GM21723 (cell line): ENCODE data around the gene PTPRT.
"Not testable (repeated sequence)": the region's sequence is repeated elsewhere in the genome, so short reads cannot be mapped to it uniquely, and the experiment has no call there.

ENCODE experiments used
- ATAC-seq: cut with Tn5 transposase; IDR thresholded peaks from one replicate; pipeline ENCODE4 v1.9.1; 2021; ENCODE audit warnings: mild to moderate bottlenecking, moderate library complexity; ENCODE audit not compliant: unreplicated experiment

The PTPRT gene

DNA sequence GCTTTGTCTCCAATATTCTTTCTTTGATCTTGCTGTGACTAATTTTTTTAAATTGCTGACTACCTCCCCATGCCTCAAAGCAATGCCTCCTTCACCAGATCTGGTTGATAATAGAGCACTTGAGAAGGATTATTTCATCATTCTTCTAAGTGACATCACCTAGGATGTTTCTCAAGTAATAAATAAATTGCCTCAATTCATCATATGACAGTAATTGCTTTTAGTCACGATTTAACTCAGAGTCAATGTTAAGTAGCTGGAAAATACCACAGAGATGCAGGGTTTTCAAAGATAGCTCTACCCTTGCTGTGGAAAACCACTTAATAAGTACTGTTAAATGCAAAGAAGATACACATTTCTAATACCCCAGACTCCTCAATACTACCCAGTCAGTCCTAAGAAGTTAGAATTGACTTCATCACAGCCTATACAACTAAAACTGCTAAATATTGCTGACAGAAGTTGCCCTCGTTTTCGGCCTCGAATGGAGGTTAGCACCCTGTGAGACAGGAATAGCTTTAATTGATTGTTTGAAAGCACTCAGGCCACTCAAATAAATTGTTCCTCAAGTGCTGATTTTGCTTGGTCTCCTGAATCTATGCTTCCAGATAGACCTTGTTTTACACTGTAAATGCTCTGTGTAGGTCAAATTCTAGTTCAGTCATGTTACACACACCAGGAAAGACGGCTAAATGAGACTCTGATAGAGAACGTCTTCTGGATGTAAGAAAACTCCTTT, 931.0 kb downstream of the PTPRT start:
- ATAC-seq = no peak

DNA sequence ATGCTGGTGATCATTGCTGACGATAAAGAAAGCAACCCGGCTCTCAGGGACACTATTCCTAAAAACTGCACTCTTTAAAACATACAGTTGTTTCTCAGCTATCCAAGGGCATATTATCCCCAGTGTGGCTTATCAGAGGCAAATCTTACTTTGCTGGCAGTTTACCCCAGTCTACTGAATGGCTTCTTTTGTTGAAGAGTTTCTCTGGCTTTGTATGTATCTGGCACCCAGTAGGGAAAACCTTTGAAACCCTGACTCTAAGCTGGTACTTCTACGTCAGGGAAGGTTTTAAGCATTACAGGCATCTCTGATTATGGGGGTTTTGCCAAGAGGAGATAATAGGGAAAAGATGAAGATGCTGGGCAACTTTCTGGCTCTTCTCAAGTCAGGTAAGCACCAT, 933.9 kb downstream of the PTPRT start:
- ATAC-seq = no peak

DNA sequence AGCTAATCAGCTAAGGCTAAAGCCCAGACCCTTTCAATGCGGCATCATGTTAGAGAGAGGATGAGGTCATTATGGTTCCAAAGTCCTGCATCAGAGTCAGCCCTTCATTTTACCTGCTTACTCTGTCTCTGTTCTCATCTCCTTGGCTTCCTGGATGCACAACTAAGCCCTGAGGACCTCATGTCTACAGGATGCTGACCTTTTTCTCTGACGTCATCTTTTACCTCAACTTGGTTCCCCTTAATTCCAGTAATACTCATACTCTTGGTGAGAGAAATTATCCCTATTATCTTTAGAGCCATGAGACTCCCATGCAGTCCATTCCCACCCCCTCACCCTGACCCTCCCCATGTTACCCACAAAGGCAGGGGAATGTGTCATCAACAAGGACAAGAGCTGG, 935.0 kb downstream of the PTPRT start:
- no peak for ATAC-seq

DNA sequence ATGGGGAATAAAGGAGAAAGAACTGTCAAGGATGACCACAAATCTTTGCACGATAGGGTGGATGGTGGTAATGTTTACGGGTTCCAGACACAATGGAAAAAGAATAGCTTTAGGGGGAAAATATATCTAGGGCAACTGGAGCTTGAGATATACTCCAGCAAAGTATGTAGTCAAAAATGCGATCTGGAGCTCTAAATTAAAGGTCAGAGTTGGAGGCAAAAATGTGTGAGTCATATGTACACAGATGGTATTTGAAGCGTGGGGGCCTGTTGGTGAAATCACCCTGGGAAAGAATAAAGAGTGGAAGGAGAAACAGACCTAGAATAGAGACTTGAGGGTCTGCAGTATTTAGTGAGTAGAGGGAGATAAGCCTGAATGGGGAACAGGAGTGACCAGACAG, 937.6 kb downstream of the PTPRT start:
- ATAC-seq = no peak

GRCh38 chr20:42218621-42219374, 970.9 kb downstream of the PTPRT start:
- no peak for ATAC-seq

GRCh38 chr20:42214074-42214473, 975.6 kb downstream of the PTPRT start:
- no peak for ATAC-seq

DNA sequence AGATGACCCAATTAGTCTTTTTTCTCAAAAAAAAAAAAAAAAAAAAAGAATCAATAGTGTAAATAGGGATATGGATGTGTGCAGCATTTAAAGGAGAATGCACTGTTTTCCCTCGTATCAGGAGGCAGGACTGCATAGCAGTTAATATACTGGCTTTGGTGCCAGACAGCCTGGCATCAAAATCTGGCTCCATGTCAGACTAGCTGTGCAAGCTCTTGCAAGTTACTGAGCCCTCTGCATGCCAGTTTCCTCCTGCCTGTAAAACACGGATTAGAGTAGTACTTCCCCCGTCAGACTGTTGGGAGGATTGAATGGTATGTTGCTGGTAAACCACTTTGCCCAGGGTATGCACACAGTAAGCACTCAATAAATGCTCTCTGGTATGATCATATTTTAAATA, 977.3 kb downstream of the PTPRT start:
- no peak for ATAC-seq

DNA sequence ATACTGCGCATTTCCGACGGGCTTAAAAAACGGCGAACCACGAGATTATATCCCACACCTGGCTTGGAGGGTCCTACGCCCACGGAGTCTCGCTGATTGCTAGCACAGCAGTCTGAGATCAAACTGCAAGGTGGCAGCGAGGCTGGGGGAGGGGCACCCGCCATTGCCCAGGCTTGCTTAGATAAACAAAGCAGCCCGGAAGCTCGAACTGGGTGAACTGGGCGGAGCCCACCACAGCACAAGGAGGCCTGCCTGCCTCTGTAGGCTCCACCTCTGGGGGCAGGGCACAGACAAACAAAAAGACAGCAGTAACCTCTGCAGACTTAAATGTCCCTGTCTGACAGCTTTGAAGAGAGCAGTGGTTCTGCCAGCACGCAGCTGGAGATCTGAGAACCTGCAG, 983.1 kb downstream of the PTPRT start:
- not testable (repeated sequence) for ATAC-seq

GRCh38 chr20:42204109-42204660, 985.5 kb downstream of the PTPRT start:
- ATAC-seq = no peak

GRCh38 chr20:42197599-42197998, 992.1 kb downstream of the PTPRT start:
- ATAC-seq = no peak

- ATAC-seq = no peak
Measured at GRCh38 chr20:42193119-42193518, 996.6 kb downstream of the PTPRT start.

GRCh38 chr20:42192321-42192720, 997.4 kb downstream of the PTPRT start:
- no peak for ATAC-seq

DNA sequence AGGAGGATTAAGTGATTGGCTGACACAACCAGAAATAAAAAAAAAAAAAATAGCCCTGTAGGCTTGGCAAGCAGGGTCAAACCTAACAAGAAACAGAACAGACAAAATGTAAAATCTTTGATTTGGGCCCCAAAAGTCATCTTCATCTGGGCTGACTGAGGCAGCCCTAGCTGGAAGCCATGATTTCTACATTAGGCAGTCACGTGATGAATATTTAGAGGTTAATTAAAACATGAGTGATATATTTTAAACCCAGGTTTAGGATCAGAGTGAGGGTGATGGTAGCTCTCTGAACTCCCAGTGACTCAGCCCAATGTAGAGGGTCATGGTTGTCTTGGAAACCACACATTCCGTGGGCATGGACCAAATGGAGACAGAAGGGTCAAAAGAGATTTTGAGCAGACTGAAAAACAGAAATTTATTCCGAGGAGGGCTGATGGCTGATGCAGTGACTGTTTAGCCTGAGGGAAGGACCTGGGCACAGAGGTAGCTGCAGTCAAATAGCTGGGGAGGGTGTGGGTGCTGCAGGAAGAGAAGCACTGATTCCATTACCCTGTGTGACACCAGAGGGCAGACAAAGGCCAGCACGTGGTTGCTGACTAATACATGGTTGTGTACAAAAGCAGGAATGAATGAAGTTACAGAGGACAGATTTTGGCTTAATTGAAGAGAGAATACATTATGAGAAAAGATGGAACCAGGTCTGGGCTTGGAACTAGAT, 998.4 kb downstream of the PTPRT start:
- ATAC-seq = no peak

- ATAC-seq = no peak
Measured at GRCh38 chr20:42190084-42190483, 999.6 kb downstream of the PTPRT start.

- no peak for ATAC-seq
Measured at GRCh38 chr20:42186337-42186736, 1003.4 kb downstream of the PTPRT start.

DNA sequence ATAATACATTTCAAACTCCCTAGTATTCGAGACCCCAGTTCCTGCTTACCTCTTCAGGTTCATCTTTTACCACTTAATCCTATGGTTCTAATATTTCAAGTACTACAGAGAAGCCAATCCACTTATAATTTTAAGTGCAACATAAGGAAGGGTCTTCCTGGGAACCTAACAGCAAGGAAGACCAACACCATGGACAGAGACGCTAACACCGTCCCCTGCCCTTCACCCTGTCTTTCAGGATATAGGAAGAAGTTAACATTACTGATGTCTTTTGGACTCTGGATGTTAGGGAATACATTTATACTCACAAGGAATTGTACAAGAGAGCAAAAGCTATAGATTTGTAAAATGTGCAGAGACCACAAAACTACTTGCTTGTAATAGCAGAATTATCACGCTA, 1006.6 kb downstream of the PTPRT start:
- no peak for ATAC-seq

- ATAC-seq = no peak
Measured at GRCh38 chr20:42181064-42181463, 1008.6 kb downstream of the PTPRT start.

DNA sequence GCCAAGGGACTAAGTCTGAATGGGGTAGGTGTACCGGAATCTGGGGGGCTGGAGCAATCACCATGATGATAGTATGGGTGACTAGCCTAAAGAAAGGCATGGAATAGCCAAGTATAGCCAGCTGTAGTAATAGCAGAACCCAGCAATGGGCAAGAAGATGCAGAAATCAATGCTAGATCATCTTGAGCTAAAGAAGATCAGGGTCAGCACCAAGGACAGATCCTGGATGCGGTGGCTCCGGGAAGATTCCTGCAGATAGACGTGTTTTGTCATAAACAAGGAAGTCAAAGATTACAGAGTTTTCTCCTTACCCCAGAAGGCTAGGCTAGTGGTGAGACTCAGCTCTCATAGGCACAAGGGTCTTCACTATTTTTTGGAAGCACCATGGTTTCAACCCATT, 1009.9 kb downstream of the PTPRT start:
- ATAC-seq = no peak

DNA sequence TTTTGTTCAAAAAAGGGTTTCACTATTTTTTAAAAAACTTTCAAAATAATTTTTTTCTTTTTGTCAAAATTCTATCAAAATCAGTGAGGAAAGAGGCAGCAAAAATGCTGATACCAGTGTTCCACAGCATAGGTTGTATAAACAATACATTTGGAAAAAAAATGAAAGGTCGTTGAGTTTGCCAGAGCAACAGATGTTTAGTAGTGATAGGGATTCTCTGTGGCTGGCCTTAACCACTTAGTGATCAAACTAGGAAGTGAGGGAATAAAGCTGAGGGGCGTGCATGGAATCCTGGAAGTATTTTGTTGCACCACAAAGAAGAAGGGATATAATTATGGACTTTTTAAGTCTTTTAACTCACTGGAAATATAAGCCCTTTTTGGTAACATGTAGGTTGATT, 1016.3 kb downstream of the PTPRT start:
- ATAC-seq = no peak

DNA sequence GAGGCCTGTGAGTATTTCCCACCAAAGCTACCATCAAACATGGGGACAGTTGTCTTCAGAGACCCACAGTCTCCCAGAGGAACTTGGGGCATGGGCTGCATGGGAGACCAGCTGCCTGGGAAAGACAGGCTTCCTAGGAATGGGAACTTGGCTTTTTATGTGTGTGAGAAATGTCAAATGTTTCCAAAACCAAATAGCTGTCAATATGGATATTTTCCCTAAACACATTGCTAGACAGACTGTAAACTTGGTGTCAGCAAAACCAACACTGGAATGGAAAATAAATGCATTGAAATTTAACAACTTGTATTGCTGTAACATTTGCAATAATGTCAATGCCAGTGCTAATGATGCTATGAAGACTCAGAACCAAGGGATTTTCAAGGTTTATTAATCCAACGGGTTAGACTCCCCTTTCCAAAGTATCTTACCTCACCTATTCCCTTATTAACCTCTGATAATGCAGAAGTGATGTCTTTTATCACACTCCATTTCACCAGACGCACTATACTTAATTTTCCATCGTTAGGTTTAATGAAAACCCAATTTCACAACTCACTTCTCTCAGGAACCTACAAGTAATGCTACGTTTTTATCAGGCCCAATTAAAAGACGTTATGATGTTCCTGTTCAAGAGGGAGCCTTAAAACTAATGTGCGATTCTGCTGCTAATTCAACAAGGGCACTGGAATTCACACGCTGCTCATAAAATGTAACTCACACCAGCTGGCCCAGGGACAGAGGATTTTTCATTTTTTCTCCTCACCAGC, 1025.4 kb downstream of the PTPRT start:
- ATAC-seq = no peak
